CD14-positive monocyte (primary cell): ENCODE data around the gene PPP4R3A. TPM values are rescaled to one million over a fixed set of nuclear protein-coding genes. Genes with fewer than 3 reads are reported as not detected.

Source experiments
- DNase-seq, 3 donors: peaks; one replicate each; pipeline ENCODE4 v3.0.0-alpha.2; 2011 to 2022
- H2AFZ ChIP-seq: 2 replicates; pipeline ENCODE4 v1.6.0; 2012; ENCODE audit warnings: mild to moderate bottlenecking, low read depth, low read length, inconsistent platforms; ENCODE audit not compliant: insufficient read depth, poor library complexity, severe bottlenecking
- H3K27ac ChIP-seq, 2 donors: 1 replicate in 1 of 2; 2 replicates in 1 of 2; pipeline ENCODE4 v1.5.1; 2012 to 2013; ENCODE audit warnings: low read length in 2 of 2, control low read depth in 1 of 2, inconsistent platforms in 1 of 2, low read depth in 1 of 2, mild to moderate bottlenecking in 1 of 2
- H3K27me3 ChIP-seq, 2 donors: one replicate each; pipeline versions ENCODE4 v1.6.0 to v1.6.1; 2011 to 2013; ENCODE audit warnings: low read length in 2 of 2; ENCODE audit not compliant: control insufficient read depth in 2 of 2, insufficient read depth in 2 of 2
- H3K36me3 ChIP-seq, 2 donors: replicated peaks in 1 of 2; 1 replicate in 1 of 2; 2 replicates in 1 of 2; pipeline versions ENCODE4 v1.5.1 to v1.6.1; 2012 to 2013; ENCODE audit warnings: low read length in 2 of 2, control low read depth in 1 of 2, inconsistent platforms in 1 of 2, mild to moderate bottlenecking in 1 of 2; ENCODE audit not compliant: insufficient read depth in 2 of 2, control insufficient read depth in 1 of 2
- H3K4me1 ChIP-seq, 2 donors: 1 replicate in 1 of 2; 2 replicates in 1 of 2; pipeline versions ENCODE4 v1.5.1 to v1.6.1; 2012 to 2013; ENCODE audit warnings: low read length in 2 of 2, control low read depth in 1 of 2, inconsistent platforms in 1 of 2, mild to moderate bottlenecking in 1 of 2, moderate library complexity in 1 of 2; ENCODE audit not compliant: insufficient read depth in 2 of 2, control insufficient read depth in 1 of 2
- H3K4me2 ChIP-seq: replicated peaks from 2 replicates; pipeline ENCODE3; 2012; ENCODE audit warnings: low read length, moderate library complexity, mild to moderate bottlenecking; ENCODE audit not compliant: poor library complexity, severe bottlenecking; ENCODE audit errors: extremely low read depth
- H3K4me3 ChIP-seq, 3 experiments: fragments of 200-600 bp in 1 of 3; sonication (generic) in 1 of 3; replicated peaks in 1 of 3; 1 replicate in 2 of 3; 2 replicates in 1 of 3; pipeline ENCODE4 v1.5.1; 2011 to 2013; ENCODE audit warnings: low read length in 3 of 3, mild to moderate bottlenecking in 3 of 3, control low read depth in 2 of 3, low read depth in 2 of 3, inconsistent platforms in 1 of 3, moderate library complexity in 1 of 3
- H3K79me2 ChIP-seq: 2 replicates; pipeline ENCODE4 v1.6.0; 2012; ENCODE audit warnings: mild to moderate bottlenecking, control low read depth, inconsistent platforms, low read length, moderate library complexity; ENCODE audit not compliant: insufficient read depth
- H3K9ac ChIP-seq: 2 replicates; pipeline ENCODE4 v1.6.0; 2017; ENCODE audit warnings: low read length, mild to moderate bottlenecking; ENCODE audit not compliant: insufficient read depth, poor library complexity, severe bottlenecking
- H3K9me3 ChIP-seq, 2 donors: replicated peaks in 1 of 2; 1 replicate in 1 of 2; 2 replicates in 1 of 2; pipeline versions ENCODE4 v1.5.1 to v1.6.1; 2012 to 2013; ENCODE audit warnings: low read length in 2 of 2, control low read depth in 1 of 2; ENCODE audit not compliant: control insufficient read depth in 1 of 2, insufficient read depth in 1 of 2
- H4K20me1 ChIP-seq: 2 replicates; pipeline ENCODE4 v1.6.0; 2012; ENCODE audit warnings: mild to moderate bottlenecking, low read length, control low read depth, moderate library complexity; ENCODE audit not compliant: insufficient read depth
- H3K27ac Mint-ChIP-seq, 7 donors: one replicate each; pipeline ENCODE4 v1.8.0; 2020; ENCODE audit warnings: mild to moderate bottlenecking in 7 of 7, mixed read lengths in 7 of 7, moderate library complexity in 6 of 7, inconsistent platforms in 2 of 7
- H3K27me3 Mint-ChIP-seq, 3 donors: one replicate each; pipeline ENCODE4 v1.8.0; 2021 to 2022; ENCODE audit warnings: low read depth in 3 of 3, mild to moderate bottlenecking in 3 of 3, mixed read lengths in 3 of 3, moderate library complexity in 3 of 3, inconsistent platforms in 1 of 3
- H3K36me3 Mint-ChIP-seq, 2 donors: one replicate each; pipeline ENCODE4 v1.8.0; 2020; ENCODE audit warnings: mixed read lengths in 2 of 2, inconsistent platforms in 1 of 2, mild to moderate bottlenecking in 1 of 2
- H3K4me1 Mint-ChIP-seq: one replicate; pipeline ENCODE4 v1.8.0; 2020; ENCODE audit warnings: mild to moderate bottlenecking, mixed read lengths
- H3K4me3 Mint-ChIP-seq, 2 donors: one replicate each; pipeline ENCODE4 v1.8.0; 2020; ENCODE audit warnings: mild to moderate bottlenecking in 2 of 2, mixed read lengths in 2 of 2, moderate library complexity in 1 of 2
- H3K9me3 Mint-ChIP-seq, 7 donors: one replicate each; pipeline ENCODE4 v1.8.0; 2020 to 2022; ENCODE audit warnings: mixed read lengths in 7 of 7, mild to moderate bottlenecking in 6 of 7, moderate library complexity in 6 of 7, inconsistent platforms in 2 of 7
- WGBS: methylation state at CpG from one replicate; pipeline ENCODE4 v1.1.5; 2013; ENCODE audit warnings: missing lambda C conversion rate; ENCODE audit not compliant: insufficient coverage; 5-methylcytosine and 5-hydroxymethylcytosine counted together
- intact Hi-C, 2 donors: fragments of 100-400 bp; cut with micrococcal nuclease; formaldehyde crosslinking; loops; one replicate each; pipeline versions ENCODE4 v1.15.0 to v1.15.1; 2023
- polyA plus RNA-seq, 3 donors: library from polyadenylated mRNA; depleted of rRNA in 1 of 3; unstranded in 2 of 3; stranded (reverse) in 1 of 3; fragments of 300-500 nt in 2 of 3; fragments of >200 nt in 1 of 3; fragmentation: Illumina TruSeq in 2 of 3; gene quantifications; 1 replicate in 2 of 3; 2 replicates in 1 of 3; pipeline ENCODE4 v1.2.3, GENCODE V29; 2012 to 2021
- TF ChIP-seq, protein P1 (sequence below): fragments of 200-600 bp; IDR thresholded peaks from one replicate; pipeline ENCODE4 v1.8.0; 2022; ENCODE audit warnings: antibody characterized with exemption, mild to moderate bottlenecking

Gene PPP4R3A
- polyA plus RNA-seq, 3 donors, result 31.4 to 71.0 (median 41.2) TPM

DNA sequence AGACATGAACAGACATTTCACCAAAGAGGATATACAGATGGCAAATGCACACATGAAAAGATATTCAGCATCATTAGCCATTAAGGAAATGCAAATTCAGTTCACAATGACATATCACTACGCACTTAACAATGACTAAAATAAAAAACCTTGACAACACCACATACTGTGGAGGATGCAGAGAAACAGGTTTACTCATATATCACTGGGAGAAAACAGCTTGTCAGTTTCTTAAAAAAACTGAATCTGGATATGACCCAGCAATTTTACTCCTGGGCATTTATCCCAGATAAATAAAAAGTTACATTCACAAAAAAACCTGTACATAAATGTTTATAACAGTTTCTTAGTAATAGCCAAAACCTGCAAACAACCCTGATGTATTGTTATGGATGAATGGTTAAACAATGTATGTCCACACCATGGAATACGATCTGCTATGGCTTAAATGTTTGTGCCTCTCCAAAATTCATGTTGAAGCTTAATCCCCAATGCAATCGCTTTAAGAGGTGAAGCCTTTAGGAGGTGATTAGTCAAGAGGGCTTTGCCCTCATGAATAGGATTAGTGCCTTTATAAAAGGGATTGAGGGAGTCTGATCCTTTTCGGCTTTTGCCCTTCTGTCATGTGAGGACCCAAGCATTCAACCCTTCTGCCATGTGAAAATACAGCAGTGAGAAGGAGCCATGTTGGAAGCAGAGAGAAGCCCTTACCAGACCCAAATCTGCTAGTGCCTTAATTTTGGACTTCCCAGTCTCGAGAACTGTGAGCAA lies 36.0 kb upstream of the PPP4R3A start:
- Mint-ChIP-seq H3K36me3 (no peaks in the 10 kb centered on the region), H3K9me3 (peaks cover 3 to 14% (median 9%) of the 10 kb centered on the region in 7 donors), H3K4me1 (no peaks in the 10 kb centered on the region), H3K4me3 (no peak overlapping the region), H3K27ac (no peak overlapping the region), H3K27me3 (peaks cover 3 to 7% (median 5%) of the 10 kb centered on the region in 3 donors)
- TF ChIP-seq, protein P1, sequence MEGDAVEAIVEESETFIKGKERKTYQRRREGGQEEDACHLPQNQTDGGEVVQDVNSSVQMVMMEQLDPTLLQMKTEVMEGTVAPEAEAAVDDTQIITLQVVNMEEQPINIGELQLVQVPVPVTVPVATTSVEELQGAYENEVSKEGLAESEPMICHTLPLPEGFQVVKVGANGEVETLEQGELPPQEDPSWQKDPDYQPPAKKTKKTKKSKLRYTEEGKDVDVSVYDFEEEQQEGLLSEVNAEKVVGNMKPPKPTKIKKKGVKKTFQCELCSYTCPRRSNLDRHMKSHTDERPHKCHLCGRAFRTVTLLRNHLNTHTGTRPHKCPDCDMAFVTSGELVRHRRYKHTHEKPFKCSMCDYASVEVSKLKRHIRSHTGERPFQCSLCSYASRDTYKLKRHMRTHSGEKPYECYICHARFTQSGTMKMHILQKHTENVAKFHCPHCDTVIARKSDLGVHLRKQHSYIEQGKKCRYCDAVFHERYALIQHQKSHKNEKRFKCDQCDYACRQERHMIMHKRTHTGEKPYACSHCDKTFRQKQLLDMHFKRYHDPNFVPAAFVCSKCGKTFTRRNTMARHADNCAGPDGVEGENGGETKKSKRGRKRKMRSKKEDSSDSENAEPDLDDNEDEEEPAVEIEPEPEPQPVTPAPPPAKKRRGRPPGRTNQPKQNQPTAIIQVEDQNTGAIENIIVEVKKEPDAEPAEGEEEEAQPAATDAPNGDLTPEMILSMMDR, result no peak
- no peak for DNase-seq
- H3K36me3 ChIP-seq, result no peaks in the 10 kb centered on the region
- no peak overlapping the region for H3K9ac ChIP-seq
- H3K27ac ChIP-seq, result no peak overlapping the region
- no peak overlapping the region for H3K4me3 ChIP-seq
- peaks cover 2 to 7% of the 10 kb centered on the region in 2 donors for H3K9me3 ChIP-seq
- no peaks in the 10 kb centered on the region for H3K79me2 ChIP-seq
- WGBS, result 100% methylated on average over 2 of the region's 5 CpGs
- no peaks in the 10 kb centered on the region for H3K4me1 ChIP-seq
- no peaks in the 10 kb centered on the region for H3K27me3 ChIP-seq
- H3K4me2 ChIP-seq, result no peak overlapping the region
- intact Hi-C loops, result no loop called here
- H4K20me1 ChIP-seq, result no peaks in the 10 kb centered on the region
- H2AFZ ChIP-seq, result no peak overlapping the region

DNA sequence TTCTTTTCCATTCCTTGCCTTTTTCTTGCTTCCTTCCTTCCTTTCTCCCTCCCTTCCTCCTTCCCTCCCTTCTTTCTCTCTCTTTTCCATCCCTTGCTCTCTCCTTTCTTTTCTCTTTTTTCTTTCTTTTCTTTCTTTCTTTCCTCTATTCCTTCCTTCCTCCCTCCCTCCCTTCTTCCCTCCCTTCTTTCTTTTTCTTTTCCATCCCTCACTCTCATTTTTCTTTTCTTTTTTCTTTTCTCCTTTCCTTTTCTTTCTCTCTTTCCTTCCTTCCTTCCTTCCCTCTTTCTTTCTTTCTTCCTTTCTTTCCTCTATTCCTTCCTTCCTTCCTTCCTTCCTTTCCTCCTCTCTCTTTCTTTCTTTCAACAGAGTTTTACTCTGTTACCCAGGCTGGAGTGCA lies 35.1 kb upstream of the PPP4R3A start:
- Mint-ChIP-seq H3K27ac (no peak overlapping the region), H3K9me3 (peaks cover 10 to 23% (median 15%) of the 10 kb centered on the region in 7 donors), H3K4me1 (no peaks in the 10 kb centered on the region), H3K4me3 (peak overlapping the region in 1 of 2 donors; percentile 1), H3K36me3 (no peaks in the 10 kb centered on the region), H3K27me3 (peaks cover 5 to 7% (median 6%) of the 10 kb centered on the region in 3 donors)
- TF ChIP-seq, protein P1, result no peak
- no peak overlapping the region for H3K4me3 ChIP-seq
- no peaks in the 10 kb centered on the region for H3K27me3 ChIP-seq
- no peaks in the 10 kb centered on the region for H3K36me3 ChIP-seq
- H3K9ac ChIP-seq, result no peak overlapping the region
- intact Hi-C loops, result no loop called here
- H3K4me2 ChIP-seq, result no peak overlapping the region
- no peak for DNase-seq
- H2AFZ ChIP-seq, result no peak overlapping the region
- H4K20me1 ChIP-seq, result no peaks in the 10 kb centered on the region
- no peaks in the 10 kb centered on the region for H3K79me2 ChIP-seq
- H3K4me1 ChIP-seq, result no peaks in the 10 kb centered on the region
- peaks cover 5 to 7% of the 10 kb centered on the region in 2 donors for H3K9me3 ChIP-seq
- no peak overlapping the region for H3K27ac ChIP-seq
